ENCODE data around the gene CELF4. TPM values are rescaled to one million over a fixed set of nuclear protein-coding genes. Genes with fewer than 3 reads are reported as not detected.
"Not testable (repeated sequence)": the region's sequence is repeated elsewhere in the genome, so short reads cannot be mapped to it uniquely, and the experiment has no call there.

CELF4 gene
- total RNA-seq, 2 donors from 2014 or later, result not detected

DNA sequence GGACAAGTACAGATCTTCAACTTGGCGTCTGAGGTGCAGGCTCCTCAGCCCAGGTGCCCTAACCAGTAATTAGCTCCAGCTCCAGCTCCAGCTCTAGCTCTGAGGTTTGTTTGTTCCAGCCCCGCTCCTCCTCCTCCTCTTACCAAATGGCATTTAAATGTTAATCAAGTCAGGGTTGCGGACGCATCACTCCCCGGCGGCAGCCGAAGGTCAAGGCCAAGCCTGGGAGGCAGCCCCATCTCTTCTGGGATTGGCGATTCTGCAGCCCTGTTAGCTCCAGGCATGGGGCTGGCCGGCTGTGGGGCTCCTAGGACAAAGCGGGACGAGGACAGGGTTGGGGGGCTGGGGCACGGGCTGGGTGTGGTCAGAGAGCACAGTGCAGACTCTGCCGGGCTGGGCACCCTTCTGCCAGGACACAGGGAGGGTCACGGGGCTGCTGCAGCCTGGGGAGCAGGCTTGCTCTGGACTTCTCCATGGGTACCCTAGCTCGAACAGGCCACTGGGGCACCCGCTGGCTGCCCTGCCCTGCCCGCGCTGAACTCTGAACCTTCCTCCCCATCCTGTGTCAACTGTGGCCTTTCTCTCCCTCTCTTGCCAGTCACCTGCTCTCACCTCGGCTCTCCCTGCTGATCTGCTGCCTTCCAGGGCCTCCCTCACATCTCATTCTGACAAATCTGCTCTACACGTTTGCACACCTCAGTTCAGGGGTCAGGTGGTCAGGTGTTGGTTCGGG lies 203.3 kb downstream of the CELF4 start:
- no peak for ATAC-seq (replicated peaks)
- Mint-ChIP-seq H3K27ac (no peak overlapping the region), H3K27me3 (peaks cover 25% of the 10 kb centered on the region), H3K4me1 (no peaks in the 10 kb centered on the region), H3K4me3 (no peak overlapping the region), H3K36me3 (ENCODE audit: low read depth) (no peaks in the 10 kb centered on the region), H3K9me3 (no peaks in the 10 kb centered on the region)

DNA sequence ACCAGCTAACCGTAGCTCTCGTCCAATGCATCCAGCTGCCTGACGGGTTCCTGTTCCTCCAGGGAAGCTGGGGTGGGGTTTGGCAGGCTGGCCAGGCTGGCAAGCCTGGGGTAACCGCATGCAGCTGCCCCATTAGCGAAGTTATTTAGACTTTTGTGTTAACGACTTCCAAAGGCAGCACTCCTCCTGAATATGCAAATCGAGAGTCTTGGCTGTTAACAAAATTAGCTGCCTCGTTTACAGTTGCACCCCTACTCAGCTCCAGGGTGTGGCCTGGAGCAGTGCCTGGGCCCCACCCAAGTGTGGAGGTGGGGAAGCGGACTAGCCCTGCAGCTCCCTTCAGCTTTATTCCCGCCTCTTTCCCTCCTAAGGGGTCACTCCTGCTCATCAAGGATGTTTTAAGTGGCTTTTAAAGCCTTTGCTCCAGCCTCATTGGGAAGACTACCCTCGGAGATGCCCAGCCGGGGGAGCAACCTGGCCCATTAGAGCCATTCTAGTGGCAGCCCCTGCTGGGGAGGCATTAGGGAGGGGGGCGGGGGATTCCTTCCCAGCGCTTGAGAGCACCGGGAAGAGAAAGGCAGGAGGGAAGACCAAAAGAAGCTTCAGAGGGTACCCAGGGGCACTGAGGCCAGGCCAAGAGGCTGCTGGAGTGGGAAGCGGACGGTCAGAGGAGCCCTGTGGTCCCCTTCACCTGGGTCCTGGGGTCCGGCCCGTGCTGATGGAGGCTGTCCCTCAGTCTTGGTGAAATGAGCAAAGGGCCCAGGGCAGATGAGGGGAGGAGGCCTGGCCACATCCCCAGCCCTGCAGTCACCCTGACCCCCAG lies 204.1 kb downstream of the CELF4 start:
- H3K27ac Mint-ChIP-seq, result no peak overlapping the region
- no peak for ATAC-seq (replicated peaks)

DNA sequence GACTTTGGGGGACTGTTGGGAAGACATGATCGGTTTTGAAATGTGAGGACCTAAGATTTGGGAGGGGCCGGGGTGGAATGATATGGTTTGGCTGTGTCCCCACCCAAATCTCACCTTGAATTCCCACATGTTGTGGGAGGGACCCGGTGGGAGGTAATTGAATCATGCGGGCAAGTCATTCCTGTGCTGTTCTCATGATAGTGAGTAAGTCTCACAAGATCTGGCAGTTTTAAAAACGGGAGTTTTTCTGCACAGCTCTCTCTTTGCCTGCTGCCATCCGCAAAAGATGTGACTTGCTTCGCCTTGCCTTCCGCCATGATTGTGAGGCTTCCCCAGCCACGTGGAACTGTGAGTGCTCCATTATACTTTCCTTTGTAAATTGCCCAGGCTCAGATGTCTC lies 207.5 kb downstream of the CELF4 start:
- peaks cover 13% of the 10 kb centered on the region for H3K27me3 Mint-ChIP-seq
- not testable (repeated sequence) for H3K4me1 Mint-ChIP-seq; H3K9me3 Mint-ChIP-seq; H3K36me3 Mint-ChIP-seq (ENCODE audit: low read depth); ATAC-seq (replicated peaks); H3K27ac Mint-ChIP-seq; H3K4me3 Mint-ChIP-seq

More for the DNA sequence above, 204.1 kb downstream of the CELF4 start:
- no peak overlapping the region for H3K4me3 Mint-ChIP-seq
- no peaks in the 10 kb centered on the region for H3K36me3 Mint-ChIP-seq (ENCODE audit: low read depth)
- no peaks in the 10 kb centered on the region for H3K9me3 Mint-ChIP-seq
- no peaks in the 10 kb centered on the region for H3K4me1 Mint-ChIP-seq
- H3K27me3 Mint-ChIP-seq, result peaks cover 20% of the 10 kb centered on the region

DNA sequence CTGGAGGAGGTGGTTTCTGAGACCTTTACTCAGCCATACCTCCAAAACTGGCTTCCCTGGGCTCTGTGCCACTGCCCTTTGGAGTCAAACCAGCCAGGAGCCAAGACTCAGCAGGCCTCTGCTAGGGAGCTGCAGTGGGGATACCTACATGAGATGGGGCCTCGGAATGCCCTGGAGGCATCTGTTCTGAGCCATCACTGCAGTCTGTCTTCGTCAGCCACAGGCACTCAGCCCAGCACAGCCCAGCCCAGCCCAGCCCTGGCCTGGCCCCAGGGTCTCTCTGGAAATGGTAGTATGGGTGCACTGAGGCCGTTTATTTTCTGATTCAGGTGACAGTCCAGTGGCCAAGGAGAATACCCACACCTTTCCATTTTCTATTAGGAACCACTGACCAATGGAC lies 209.8 kb downstream of the CELF4 start:
- Mint-ChIP-seq H3K27ac (no peak overlapping the region), H3K36me3 (ENCODE audit: low read depth) (no peaks in the 10 kb centered on the region), H3K4me1 (no peaks in the 10 kb centered on the region), H3K4me3 (no peak overlapping the region), H3K27me3 (peaks cover 2% of the 10 kb centered on the region), H3K9me3 (no peaks in the 10 kb centered on the region)
- no peak for ATAC-seq (replicated peaks)

DNA sequence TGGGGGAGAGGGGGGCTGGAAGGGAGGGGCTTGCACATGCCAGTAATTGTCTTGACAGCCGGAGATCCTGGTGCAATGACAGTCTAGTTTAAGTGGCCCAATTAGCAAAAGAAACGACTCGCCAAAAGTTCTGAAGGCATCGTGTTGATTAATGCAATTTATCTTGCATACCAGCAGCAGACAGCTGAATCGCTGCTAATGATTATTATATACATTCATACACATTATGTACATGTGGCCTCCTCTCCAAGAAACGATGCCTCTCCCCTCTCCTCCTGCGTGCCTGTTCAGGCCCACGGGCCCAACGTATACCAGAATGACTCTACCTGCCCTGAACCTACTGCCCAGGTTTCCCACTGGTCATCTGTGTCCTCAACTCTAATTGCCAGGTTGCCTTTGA lies 214.5 kb downstream of the CELF4 start:
- no peak overlapping the region for H3K27ac Mint-ChIP-seq
- peaks cover 19% of the 10 kb centered on the region for H3K27me3 Mint-ChIP-seq
- no peaks in the 10 kb centered on the region for H3K36me3 Mint-ChIP-seq (ENCODE audit: low read depth)
- no peak for ATAC-seq (replicated peaks)
- H3K9me3 Mint-ChIP-seq, result no peaks in the 10 kb centered on the region
- no peak overlapping the region for H3K4me3 Mint-ChIP-seq
- no peaks in the 10 kb centered on the region for H3K4me1 Mint-ChIP-seq

DNA sequence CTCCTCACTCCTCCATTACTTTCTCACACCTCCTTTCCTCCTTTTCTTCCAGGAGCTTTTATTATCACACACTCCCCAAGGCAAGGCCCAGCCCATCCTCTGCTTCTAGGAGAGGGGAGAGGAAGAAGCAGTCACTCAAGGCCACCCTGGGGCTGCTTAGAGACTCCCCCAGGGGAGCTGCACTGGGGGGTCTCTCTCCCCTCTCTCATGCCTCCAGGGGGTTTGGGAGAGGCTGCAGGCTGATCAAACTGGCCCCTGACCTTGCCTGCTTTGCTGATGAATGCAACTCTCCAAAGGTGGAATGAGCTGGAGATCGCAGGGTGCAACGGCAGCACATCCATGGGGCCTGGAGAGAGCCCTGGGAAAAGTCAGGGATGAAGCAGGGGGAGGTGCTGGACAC lies 216.9 kb downstream of the CELF4 start:
- no peak for ATAC-seq (replicated peaks)
- H3K9me3 Mint-ChIP-seq, result no peaks in the 10 kb centered on the region
- no peak overlapping the region for H3K4me3 Mint-ChIP-seq
- H3K27me3 Mint-ChIP-seq, result peaks cover 29% of the 10 kb centered on the region
- H3K27ac Mint-ChIP-seq, result no peak overlapping the region
- H3K4me1 Mint-ChIP-seq, result no peaks in the 10 kb centered on the region
- H3K36me3 Mint-ChIP-seq (ENCODE audit: low read depth), result no peaks in the 10 kb centered on the region

DNA sequence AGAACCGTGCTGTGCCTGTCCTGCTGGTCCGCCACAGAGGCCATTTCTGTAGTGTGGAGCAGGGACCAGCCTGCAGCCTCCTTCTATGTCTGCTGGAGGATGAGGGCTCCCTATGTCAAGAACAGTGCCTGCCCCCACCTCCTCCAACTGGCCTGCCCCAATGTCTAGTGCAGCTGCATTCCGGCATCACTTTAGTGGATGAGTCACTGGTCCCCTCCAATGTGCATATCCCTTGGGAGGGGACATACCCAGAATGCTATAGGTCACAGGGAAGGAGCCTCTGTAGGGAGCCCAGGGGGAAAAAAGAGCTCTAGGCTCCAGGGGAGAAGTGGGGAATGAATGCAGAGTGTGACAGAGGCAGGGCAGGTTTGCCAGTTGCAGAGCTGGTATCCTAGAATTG lies 219.6 kb downstream of the CELF4 start:
- ATAC-seq (replicated peaks), result no peak
- H3K9me3 Mint-ChIP-seq, result no peaks in the 10 kb centered on the region
- peaks cover 31% of the 10 kb centered on the region for H3K27me3 Mint-ChIP-seq
- H3K36me3 Mint-ChIP-seq (ENCODE audit: low read depth), result no peaks in the 10 kb centered on the region
- no peak overlapping the region for H3K27ac Mint-ChIP-seq
- no peak overlapping the region for H3K4me3 Mint-ChIP-seq
- H3K4me1 Mint-ChIP-seq, result no peaks in the 10 kb centered on the region

DNA sequence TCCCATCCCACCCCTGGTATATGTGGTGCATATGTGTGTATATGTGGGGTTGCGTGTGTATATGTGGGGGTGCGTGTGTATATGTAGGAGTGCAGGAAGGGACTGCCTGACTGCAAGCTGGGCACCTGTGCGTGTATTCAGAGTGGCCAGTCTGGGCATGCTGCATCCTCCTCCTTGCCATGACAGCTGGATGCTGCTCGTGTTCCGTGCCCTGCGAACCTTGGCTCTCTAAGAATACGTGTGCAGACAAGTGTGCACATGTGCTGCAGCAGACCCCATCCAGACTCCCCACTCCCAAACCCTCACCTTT lies 222.1 kb downstream of the CELF4 start:
- Mint-ChIP-seq H3K27me3 (peaks cover 20% of the 10 kb centered on the region), H3K27ac (no peak overlapping the region), H3K4me3 (no peak overlapping the region), H3K9me3 (no peaks in the 10 kb centered on the region), H3K36me3 (ENCODE audit: low read depth) (no peaks in the 10 kb centered on the region), H3K4me1 (no peaks in the 10 kb centered on the region)
- no peak for ATAC-seq (replicated peaks)

DNA sequence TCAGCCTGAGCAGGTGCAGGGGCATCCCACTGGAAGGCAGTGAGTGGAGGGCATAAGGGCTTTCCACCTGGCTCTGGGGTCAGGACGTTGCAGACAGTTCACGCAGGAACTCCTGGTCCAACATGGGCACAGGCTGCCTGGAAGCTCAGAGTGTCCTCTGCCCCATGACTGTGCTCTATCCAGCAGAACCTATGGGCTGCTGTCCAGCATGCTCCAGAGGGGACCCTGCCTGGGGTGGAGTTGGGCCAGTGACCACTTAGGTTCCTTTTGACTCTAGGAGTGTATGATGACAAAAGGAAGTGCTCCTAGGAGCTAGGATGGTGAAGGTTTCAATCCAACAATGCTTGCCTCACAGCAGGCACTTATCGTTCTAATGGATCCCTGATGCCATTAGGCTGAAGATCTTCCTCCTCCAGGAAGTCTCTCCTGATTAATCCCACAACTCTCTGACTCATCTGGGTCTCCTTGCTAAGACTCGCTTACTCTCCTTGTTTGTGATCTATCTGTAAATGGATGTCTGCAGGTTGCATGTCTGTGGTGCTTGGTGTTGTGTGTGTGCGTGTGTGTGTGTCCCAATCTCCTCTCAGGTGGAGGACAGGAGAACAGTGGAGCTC lies 224.0 kb downstream of the CELF4 start:
- no peak for ATAC-seq (replicated peaks)
- no peaks in the 10 kb centered on the region for H3K36me3 Mint-ChIP-seq (ENCODE audit: low read depth)
- H3K27ac Mint-ChIP-seq, result no peak overlapping the region

DNA sequence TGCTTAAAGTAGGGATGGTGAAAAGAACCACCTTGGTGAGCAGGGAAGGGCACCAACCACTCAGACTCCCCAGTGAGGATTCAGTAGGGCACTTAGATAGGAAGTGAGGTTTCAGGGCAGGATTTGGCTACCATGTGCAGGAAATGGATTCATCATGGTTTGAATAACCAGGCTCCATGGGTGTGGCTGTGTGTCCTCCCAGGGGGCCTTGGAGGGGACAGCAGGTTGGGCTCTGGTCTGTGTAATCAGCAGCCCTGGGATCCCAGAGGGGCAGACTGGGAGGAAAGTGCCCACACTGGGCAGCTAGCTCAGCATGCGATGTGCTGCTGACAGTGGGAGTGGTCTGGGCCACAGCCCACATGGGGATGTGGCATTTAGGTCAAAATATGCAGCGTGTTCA lies 224.6 kb downstream of the CELF4 start:
- H3K9me3 Mint-ChIP-seq, result no peaks in the 10 kb centered on the region
- no peaks in the 10 kb centered on the region for H3K4me1 Mint-ChIP-seq
- H3K36me3 Mint-ChIP-seq (ENCODE audit: low read depth), result no peaks in the 10 kb centered on the region
- no peak overlapping the region for H3K27ac Mint-ChIP-seq
- H3K27me3 Mint-ChIP-seq, result peaks cover 18% of the 10 kb centered on the region
- H3K4me3 Mint-ChIP-seq, result no peak overlapping the region
- ATAC-seq (replicated peaks), result no peak

More for the DNA sequence above, 224.0 kb downstream of the CELF4 start:
- H3K27me3 Mint-ChIP-seq, result peaks cover 24% of the 10 kb centered on the region
- no peak overlapping the region for H3K4me3 Mint-ChIP-seq
- H3K9me3 Mint-ChIP-seq, result no peaks in the 10 kb centered on the region
- no peaks in the 10 kb centered on the region for H3K4me1 Mint-ChIP-seq

DNA sequence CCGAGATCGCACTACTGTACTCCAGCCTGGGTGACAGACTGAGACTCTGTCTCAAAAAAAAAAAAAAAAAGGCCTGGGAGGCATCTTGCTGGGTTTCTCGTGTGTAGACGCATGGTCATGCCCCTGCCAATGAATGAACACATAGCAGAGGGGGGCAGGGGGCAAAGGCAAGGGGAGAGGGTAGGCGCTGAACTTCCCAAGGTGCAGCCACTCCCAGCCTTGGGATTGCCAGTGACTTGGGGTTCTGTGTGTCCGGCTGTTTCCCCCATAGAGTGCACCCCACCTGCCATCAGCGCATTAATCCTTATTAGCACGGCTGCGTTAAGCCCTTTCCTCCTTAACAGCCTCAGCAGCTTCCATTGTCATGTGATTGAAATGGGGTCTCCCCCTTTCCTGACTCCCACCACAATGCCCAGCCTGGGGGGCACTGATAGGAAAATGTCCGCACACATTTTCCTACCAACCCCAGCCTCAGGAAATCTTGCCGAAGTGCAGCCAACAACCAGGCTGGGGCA lies 225.8 kb downstream of the CELF4 start:
- no peak overlapping the region for H3K4me3 Mint-ChIP-seq
- no peaks in the 10 kb centered on the region for H3K4me1 Mint-ChIP-seq
- no peaks in the 10 kb centered on the region for H3K36me3 Mint-ChIP-seq (ENCODE audit: low read depth)
- H3K9me3 Mint-ChIP-seq, result no peaks in the 10 kb centered on the region
- ATAC-seq (replicated peaks), result no peak
- no peak overlapping the region for H3K27ac Mint-ChIP-seq
- peaks cover 14% of the 10 kb centered on the region for H3K27me3 Mint-ChIP-seq

DNA sequence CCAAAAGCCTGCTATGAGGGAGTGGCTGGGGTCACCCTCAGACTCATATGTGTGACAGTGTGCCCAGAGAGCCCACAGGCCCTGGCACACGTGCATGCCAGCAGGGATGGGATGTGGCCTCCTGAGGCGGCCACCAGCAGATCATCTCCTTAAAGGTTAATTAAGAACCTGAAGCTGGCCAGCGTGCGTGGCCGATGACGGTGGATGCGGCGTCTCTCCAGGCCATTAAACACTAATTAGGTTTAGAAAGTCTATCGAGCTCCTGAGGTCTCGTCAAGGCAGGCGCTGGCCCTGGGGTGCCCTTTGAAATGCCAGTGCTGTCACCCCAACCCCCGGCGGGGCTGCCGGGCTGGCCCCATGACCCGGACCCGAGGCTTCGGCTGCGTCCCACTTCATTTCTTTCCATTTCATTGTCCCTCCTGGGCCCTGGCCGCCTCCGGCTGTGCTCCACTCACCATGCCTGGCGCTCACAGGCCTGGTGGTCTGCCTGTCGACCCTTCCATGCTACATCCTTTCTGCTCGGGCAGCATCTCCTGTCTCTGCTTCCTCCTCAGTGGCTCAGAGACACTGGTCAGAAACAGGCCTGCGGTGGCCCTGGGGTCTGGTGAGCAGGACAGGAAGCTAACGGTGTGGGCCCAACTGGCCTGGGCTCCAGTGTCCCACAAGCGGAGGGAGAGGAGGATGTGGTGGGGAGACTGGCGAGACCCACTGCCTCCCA lies 228.9 kb downstream of the CELF4 start:
- no peak overlapping the region for H3K4me3 Mint-ChIP-seq

DNA sequence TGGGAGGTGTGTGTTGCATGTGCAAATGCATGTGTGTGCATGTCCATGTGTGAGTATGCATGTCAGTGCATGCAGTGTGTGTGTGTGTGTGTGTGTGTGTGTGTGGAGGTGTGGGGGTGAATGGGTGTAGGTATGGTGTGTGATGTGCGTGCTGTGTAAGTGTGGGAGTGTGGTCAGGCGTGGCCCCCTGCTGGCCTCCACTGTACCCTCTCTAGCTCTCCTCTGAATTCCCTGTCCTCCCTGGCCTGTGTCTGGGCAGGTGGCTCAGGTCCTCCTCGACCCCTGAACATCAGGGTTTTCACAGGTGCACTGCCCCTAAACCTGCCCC lies 230.2 kb downstream of the CELF4 start:
- ATAC-seq (replicated peaks), result no peak
- Mint-ChIP-seq H3K27me3 (peaks cover 6% of the 10 kb centered on the region), H3K4me1 (no peaks in the 10 kb centered on the region), H3K27ac (no peak overlapping the region), H3K9me3 (no peaks in the 10 kb centered on the region), H3K4me3 (no peak overlapping the region), H3K36me3 (ENCODE audit: low read depth) (no peaks in the 10 kb centered on the region)

More for the DNA sequence above, 228.9 kb downstream of the CELF4 start:
- Mint-ChIP-seq H3K36me3 (ENCODE audit: low read depth) (no peaks in the 10 kb centered on the region), H3K9me3 (no peaks in the 10 kb centered on the region), H3K4me1 (no peaks in the 10 kb centered on the region), H3K27me3 (peaks cover 11% of the 10 kb centered on the region), H3K27ac (no peak overlapping the region)
- ATAC-seq (replicated peaks), result no peak

DNA sequence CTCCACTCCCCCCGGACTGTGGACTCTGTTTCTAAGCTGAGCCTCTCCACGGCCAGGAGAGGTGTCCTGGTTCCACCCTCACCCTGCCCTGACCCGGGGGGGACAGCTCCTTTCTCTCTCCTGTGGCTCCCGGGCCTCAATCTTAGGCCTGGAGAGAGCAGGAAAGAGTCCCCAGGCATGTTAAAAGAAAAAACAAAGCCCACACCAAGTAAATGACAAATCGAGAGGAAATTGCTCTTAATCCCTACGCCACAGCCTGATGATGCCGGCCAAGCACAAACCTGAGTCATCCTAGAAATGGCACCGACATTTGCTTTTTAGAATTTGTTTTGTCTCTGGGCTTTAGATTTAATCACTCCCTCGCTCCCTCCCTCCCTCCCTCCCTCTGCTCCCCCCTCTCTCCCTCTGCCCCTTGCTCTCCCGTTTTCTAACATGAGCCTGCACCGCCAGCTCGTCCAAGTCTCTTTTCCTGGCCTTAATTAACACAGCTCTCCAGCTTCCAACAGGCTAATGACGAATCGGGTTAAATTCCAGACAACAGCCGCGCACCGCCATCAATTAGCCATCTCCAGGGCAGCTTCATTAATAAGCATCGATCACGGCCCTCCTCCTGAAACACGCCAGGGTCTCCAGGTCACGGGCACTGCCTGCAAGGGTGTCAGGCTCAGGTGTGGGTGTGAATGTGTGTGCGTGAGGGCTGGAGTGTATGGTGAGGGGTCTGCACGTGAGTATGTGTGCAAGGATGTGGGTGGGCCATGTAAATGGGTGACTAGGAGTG lies 230.8 kb downstream of the CELF4 start:
- H3K9me3 Mint-ChIP-seq, result no peaks in the 10 kb centered on the region
- no peak overlapping the region for H3K27ac Mint-ChIP-seq
- no peak overlapping the region for H3K4me3 Mint-ChIP-seq
- H3K27me3 Mint-ChIP-seq, result peaks cover 6% of the 10 kb centered on the region
- no peaks in the 10 kb centered on the region for H3K4me1 Mint-ChIP-seq
- no peak for ATAC-seq (replicated peaks)
- H3K36me3 Mint-ChIP-seq (ENCODE audit: low read depth), result no peaks in the 10 kb centered on the region

Measured in activated T-helper 17 cell treated with anti-CD3 and anti-CD28 coated beads, Interleukin-2, amount 50 U/mL, for 72 hours (primary cell).